Testis (tissue), 2 donors: Measurements from ENCODE around the gene MTX2.
A peak's percentile ranks its signal among the peaks of the same experiment; 100 is the strongest.

Source experiments
- POLR2A ChIP-seq: fragments of 450-650 bp; IDR thresholded peaks from one replicate; pipeline ENCODE4 v1.6.1; 2017; ENCODE audit warnings: antibody characterized with exemption, mild to moderate bottlenecking, moderate library complexity
- TF ChIP-seq, protein P1 (sequence below), 3 experiments: fragments of 450-650 bp in 2 of 3; fragments of 200-600 bp in 1 of 3; sonication (generic) in 1 of 3; IDR thresholded peaks; one replicate each; pipeline ENCODE4 v1.5.1; 2016 to 2019; ENCODE audit warnings: antibody characterized with exemption in 3 of 3, mild to moderate bottlenecking in 2 of 3, moderate library complexity in 1 of 3

DNA sequence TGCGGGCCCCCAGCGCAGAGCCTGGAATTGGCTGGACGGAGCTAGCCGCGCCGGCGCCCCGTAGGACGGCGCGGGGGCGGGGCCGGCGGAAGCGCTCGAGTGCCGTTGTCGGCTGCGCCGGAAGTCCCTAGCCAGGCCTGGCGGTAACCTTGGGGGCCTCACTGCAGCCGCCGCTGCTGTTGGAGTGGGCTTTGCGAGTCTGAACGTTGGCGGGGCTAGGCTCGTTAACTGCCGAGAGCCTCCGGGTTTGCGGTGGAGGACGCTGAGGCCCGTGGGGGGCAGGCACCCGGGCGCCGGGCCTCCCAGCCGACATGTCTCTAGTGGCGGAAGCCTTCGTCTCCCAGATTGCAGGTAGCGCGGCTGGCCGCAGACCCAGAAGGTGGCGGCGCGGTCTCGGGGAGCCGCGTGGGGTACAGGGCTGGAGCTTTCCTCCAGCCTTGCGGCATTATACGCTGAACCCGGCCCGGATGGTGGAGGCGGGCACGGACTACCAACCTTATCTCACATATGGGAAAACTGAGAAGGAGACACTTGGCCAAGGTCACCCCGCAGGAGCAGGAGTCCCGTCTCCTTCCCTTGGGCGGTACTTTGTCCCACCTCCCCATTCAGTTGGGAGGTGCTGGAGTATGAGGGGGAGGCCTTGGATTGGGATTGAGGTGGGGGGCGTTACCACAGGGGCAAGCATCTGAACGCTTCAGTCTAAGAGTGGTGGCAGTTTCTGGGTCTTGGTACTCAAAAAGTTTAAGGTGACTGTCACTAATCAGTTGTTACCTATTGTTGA is at the start of gene MTX2:
- TF ChIP-seq, protein P1, sequence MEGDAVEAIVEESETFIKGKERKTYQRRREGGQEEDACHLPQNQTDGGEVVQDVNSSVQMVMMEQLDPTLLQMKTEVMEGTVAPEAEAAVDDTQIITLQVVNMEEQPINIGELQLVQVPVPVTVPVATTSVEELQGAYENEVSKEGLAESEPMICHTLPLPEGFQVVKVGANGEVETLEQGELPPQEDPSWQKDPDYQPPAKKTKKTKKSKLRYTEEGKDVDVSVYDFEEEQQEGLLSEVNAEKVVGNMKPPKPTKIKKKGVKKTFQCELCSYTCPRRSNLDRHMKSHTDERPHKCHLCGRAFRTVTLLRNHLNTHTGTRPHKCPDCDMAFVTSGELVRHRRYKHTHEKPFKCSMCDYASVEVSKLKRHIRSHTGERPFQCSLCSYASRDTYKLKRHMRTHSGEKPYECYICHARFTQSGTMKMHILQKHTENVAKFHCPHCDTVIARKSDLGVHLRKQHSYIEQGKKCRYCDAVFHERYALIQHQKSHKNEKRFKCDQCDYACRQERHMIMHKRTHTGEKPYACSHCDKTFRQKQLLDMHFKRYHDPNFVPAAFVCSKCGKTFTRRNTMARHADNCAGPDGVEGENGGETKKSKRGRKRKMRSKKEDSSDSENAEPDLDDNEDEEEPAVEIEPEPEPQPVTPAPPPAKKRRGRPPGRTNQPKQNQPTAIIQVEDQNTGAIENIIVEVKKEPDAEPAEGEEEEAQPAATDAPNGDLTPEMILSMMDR (IDR thresholded peaks at IDR 0.05): peak in 1 of 3 experiments; percentile 7
- TF ChIP-seq POLR2A: no peak
